ENCODE measurements around the gene PPP3R1. TPM values are rescaled to one million over a fixed set of nuclear protein-coding genes. Genes with fewer than 3 reads are reported as not detected.

Gene PPP3R1
- total and polyA plus RNA-seq, 9 of the 15 experiments (the other 6 are each of a cell fraction or from before 2014, with no cell fraction given) = 3.7 to 70.0 (median 24.8) TPM

- no peak for TF ChIP-seq HNRNPL (IDR thresholded peaks at IDR 0.05; ENCODE audit: low read depth, low read length)
- TF ChIP-seq, protein P1, sequence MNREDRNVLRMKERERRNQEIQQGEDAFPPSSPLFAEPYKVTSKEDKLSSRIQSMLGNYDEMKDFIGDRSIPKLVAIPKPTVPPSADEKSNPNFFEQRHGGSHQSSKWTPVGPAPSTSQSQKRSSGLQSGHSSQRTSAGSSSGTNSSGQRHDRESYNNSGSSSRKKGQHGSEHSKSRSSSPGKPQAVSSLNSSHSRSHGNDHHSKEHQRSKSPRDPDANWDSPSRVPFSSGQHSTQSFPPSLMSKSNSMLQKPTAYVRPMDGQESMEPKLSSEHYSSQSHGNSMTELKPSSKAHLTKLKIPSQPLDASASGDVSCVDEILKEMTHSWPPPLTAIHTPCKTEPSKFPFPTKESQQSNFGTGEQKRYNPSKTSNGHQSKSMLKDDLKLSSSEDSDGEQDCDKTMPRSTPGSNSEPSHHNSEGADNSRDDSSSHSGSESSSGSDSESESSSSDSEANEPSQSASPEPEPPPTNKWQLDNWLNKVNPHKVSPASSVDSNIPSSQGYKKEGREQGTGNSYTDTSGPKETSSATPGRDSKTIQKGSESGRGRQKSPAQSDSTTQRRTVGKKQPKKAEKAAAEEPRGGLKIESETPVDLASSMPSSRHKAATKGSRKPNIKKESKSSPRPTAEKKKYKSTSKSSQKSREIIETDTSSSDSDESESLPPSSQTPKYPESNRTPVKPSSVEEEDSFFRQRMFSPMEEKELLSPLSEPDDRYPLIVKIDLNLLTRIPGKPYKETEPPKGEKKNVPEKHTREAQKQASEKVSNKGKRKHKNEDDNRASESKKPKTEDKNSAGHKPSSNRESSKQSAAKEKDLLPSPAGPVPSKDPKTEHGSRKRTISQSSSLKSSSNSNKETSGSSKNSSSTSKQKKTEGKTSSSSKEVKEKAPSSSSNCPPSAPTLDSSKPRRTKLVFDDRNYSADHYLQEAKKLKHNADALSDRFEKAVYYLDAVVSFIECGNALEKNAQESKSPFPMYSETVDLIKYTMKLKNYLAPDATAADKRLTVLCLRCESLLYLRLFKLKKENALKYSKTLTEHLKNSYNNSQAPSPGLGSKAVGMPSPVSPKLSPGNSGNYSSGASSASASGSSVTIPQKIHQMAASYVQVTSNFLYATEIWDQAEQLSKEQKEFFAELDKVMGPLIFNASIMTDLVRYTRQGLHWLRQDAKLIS (CRISPR knock-in tag; IDR thresholded peaks at IDR 0.05) = no peak
- TF ChIP-seq ADNP (tag; IDR thresholded peaks at IDR 0.05) = peak; percentile 98
- no peak for TF ChIP-seq SRSF7 (optimal IDR thresholded peaks at IDR 0.05; ENCODE audit: low read depth, low read length)
- TF ChIP-seq GTF3C2 (IDR thresholded peaks at IDR 0.05; ENCODE audit: borderline replicate concordance, extremely low read depth, insufficient read length) = no peak
- no peak for TF ChIP-seq SRSF9 (IDR thresholded peaks at IDR 0.05; ENCODE audit: borderline replicate concordance, low read depth, low read length)
- TF ChIP-seq ZNF232 (CRISPR knock-in tag; IDR thresholded peaks at IDR 0.05) = no peak
- TF ChIP-seq SMAD2 (IDR thresholded peaks at IDR 0.05; ENCODE audit: low read depth, low read length) = no peak
- no peak for TF ChIP-seq TCFL5 (CRISPR knock-in tag; conservative IDR thresholded peaks at IDR 0.05)
- TF ChIP-seq ZNF436 (CRISPR knock-in tag; IDR thresholded peaks at IDR 0.05) = no peak
- TF ChIP-seq POLR2B (IDR thresholded peaks at IDR 0.05; ENCODE audit: low read depth, partially characterized antibody) = no peak
- TF ChIP-seq ZKSCAN3 (CRISPR knock-in tag; IDR thresholded peaks at IDR 0.05) = no peak
- no peak for TF ChIP-seq CBX5 (IDR thresholded peaks at IDR 0.05; ENCODE audit: borderline replicate concordance, low read depth)
- TF ChIP-seq ZNF79 (CRISPR knock-in tag; IDR thresholded peaks at IDR 0.05; ENCODE audit: low read depth) = no peak
- no peak for TF ChIP-seq OTX1 (CRISPR knock-in tag; IDR thresholded peaks at IDR 0.05)
- TF ChIP-seq, protein P2, sequence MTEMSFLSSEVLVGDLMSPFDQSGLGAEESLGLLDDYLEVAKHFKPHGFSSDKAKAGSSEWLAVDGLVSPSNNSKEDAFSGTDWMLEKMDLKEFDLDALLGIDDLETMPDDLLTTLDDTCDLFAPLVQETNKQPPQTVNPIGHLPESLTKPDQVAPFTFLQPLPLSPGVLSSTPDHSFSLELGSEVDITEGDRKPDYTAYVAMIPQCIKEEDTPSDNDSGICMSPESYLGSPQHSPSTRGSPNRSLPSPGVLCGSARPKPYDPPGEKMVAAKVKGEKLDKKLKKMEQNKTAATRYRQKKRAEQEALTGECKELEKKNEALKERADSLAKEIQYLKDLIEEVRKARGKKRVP (CRISPR knock-in tag; IDR thresholded peaks at IDR 0.05) = no peak
- peak; percentile 87 for TF ChIP-seq ELF4 (CRISPR knock-in tag; IDR thresholded peaks at IDR 0.05)
- TF ChIP-seq ZNF133 (CRISPR knock-in tag; IDR thresholded peaks at IDR 0.05) = no peak
- peak; percentile 92 for TF ChIP-seq ZNF584 (CRISPR knock-in tag; IDR thresholded peaks at IDR 0.05; ENCODE audit: low read depth)
- TF ChIP-seq BACH1 (tag; IDR thresholded peaks at IDR 0.05) = no peak
- no peak for TF ChIP-seq ZSCAN29 (IDR thresholded peaks at IDR 0.05)
- TF ChIP-seq ZNF316 (IDR thresholded peaks at IDR 0.05) = no peak
Observed at GRCh38 chr2:68135448-68136320, 116.6 kb downstream of the PPP3R1 start (continued).

Data from K562 (cell line).